ENCODE measurements around the gene RCAN2.

GRCh38 chr6:46190889-46191288 lies 300.4 kb downstream of the RCAN2 start:
- TF ChIP-seq POLR2AphosphoS5 (IDR thresholded peaks at IDR 0.05; ENCODE audit: low read depth, low read length) (no peak), CTCF (IDR thresholded peaks at IDR 0.05) (no peak), TCF7L2 (IDR thresholded peaks at IDR 0.05; ENCODE audit: low read depth, low read length) (no peak)
